NCI-H446 treated with DMSO at 0.1 percent for 48 hours (cell line): ENCODE results near the gene IL18RAP.

ENCODE experiments used
- DNase-seq: peaks from one replicate; lab custom pipeline; 2025; lab: John Stamatoyannopoulos, UW

Gene IL18RAP, protein sequence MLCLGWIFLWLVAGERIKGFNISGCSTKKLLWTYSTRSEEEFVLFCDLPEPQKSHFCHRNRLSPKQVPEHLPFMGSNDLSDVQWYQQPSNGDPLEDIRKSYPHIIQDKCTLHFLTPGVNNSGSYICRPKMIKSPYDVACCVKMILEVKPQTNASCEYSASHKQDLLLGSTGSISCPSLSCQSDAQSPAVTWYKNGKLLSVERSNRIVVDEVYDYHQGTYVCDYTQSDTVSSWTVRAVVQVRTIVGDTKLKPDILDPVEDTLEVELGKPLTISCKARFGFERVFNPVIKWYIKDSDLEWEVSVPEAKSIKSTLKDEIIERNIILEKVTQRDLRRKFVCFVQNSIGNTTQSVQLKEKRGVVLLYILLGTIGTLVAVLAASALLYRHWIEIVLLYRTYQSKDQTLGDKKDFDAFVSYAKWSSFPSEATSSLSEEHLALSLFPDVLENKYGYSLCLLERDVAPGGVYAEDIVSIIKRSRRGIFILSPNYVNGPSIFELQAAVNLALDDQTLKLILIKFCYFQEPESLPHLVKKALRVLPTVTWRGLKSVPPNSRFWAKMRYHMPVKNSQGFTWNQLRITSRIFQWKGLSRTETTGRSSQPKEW

DNA sequence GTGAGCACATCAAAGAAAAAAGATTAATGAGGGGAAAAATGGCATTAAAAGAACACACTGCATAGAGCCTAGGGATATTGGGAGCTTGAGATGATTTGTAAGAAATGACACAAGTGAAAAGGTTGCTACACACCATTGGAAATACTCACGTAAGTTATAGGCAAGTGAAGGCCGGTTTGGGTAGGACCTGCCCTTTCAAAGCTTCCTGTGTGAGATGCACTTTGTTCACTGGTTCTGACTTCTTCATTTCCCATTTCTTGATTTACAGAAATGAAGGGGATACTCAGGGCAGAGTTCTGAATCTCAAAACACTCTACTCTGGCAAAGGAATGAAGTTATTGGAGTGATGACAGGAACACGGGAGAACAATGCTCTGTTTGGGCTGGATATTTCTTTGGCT lies at the start of gene IL18RAP:
IL18RAP (plus strand) TSS at position 251 of the 400 bp plus-strand sequence; CDS start at position 369, 118 bp downstream.
- no peak for DNase-seq

DNA sequence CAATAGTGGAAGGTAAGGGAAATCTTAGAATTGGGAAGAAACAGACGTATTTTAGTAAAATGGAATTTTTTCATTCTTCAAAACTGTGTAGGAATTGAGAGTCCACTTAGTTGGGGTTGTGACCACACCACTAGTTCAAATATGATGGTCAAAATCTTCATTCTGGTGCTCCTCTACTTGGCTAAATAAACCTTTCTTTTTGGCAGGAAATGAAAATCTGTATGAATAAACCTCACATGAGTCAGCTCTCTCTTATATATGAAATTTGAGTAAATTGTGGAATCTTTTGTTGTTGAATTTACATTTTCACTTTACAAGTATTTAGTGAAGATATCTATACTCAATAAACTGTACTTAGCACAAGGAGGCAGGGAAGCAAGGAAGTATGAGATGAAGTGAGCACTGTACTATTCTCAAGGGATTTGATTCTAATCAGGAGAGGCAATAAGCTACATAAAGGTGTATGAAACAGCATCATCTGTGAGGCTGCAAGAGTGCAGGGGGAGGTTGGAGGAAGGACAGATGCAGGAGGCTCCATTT lies 46.8 kb upstream of the IL18RAP start:
- DNase-seq: no peak

DNA sequence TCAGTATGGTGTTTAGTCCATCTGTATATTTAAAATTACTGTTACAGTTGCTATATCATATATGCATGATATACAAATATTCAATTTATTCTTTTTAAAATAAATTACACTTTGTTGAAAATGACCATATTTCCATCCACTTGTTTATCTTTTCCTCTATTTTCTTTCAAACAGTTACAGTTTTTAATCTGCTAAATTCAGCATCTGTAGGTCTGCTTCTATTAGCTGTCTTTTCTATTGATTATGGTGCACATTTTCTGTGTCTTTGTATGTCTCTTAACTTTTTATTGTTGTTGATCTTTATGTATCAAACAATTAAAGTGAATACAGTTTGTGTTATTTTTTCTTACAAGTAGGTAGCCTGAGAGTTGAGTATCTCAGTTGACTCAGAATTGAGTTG lies 39.2 kb upstream of the IL18RAP start:
- DNase-seq: no peak

DNA sequence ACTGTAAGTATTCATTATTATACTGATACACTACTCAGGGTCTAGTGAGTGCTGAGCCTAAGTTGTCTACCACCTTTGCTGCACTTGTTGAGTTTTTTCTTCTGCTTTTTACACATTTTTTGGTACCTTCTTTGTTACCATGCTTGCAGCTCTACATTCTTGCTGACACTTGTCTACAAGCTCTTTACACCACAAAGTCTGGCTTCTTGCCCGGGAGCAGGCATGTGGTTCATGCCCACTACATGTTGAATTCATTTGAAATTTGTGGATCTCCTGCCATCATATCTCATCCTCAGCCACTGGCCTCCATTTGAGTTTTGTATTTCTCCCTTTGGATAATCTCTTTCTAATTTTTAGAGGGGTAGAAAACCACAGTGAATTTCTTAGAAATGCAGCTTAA lies 37.4 kb upstream of the IL18RAP start:
- no peak for DNase-seq

DNA sequence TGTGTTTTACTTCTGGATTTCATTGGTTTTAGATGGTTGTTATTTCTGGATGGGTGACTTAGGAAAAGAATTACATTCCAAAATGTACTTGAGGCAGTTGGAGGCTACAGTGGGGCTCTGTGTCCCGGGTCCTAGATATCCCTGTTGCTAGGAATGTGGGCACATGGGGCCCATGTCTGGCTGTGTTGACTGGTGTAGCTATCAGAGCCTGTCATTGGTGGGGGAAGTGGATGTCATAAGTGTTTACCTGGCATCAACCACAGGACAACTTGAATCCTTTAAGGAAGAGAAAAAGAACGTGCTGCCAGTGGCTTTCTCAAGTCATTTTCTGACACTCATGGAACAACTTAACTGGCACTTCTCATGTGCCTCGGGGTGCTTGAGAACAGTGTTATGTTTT lies 37.0 kb upstream of the IL18RAP start:
- no peak for DNase-seq

DNA sequence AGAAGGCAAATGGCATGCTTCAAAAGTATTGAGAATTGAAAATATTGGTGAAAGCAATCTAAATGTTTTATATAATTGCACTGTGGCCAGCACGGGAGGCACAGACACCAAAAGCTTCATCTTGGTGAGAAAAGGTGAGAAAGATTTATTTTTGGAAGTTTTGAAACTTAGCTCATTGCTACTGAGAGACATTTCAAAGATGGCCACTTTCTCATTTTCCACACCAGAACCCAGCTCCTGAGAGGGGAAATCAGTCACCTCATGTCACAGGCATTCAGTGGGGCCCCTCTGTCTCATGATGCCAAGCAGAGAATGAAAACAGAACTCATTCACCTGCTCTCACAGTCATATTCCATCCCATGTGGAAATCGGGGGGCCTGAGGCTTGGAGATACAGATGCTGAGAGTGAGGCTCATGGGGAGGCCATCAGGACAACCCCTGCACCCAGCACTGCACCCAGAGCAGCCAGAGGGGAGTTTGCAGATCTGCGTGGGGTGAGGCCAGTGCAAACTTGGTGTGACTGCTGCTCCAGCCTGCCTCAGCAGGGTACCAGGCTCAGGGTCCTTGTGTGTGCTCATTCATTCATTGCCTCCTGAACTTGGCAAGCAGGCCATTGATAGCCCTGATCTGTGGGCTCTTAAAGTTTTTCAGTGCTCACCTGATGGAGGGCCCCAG lies 36.0 kb upstream of the IL18RAP start:
- no peak for DNase-seq

DNA sequence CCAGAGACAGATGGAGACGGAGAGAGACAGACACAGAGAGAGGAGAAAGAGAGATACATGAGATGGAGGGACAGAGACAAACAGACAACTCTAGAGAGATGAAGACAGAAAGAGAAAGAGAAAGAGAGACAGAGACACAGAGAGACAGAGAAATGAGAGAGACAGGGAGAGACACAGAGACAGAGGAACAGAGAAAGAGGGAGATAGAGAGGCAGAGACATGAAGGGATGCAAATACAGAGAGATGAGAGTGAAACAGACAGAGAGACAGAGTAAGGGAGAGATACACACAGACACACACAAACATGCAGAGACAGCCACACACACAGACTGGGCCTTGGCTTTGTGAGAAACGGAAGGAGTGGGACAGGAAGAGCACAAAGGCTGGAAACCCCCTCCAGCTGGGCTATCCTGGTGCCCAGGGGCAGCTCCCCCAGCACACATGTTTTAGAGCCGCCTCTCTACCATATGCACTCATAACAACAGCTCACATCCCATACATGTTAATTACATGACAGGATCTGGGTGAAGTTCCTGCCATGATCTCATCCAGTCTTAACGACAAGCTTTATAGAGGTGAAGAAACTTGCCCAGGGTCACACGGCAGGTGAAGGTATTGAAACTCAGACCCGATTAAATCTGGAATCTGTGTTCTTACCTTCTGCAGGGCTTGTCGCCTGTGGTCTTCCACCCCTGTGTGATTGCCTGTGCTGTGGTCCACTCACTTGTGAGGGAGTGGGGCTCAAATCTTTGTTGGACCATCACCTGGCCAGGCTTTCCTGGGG lies 35.0 kb upstream of the IL18RAP start:
- no peak for DNase-seq

DNA sequence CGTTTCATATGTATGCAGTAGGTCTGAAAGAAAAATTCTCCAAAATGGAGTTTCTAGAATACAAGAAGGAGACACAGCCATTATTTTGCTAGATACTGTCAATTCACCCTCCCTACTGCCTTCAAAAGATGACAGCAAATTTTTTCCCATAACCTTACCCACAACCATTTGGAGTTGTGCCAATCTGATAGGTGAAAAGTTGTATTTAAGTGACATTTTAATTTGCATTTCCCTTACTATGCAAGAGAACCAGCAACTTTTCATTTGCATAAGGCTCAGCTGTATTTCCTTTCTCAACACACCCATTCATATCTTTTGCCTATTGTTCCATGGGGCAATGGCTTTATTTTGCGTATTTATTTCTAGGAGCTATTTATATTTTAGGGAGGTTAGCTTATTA lies 31.4 kb upstream of the IL18RAP start:
- no peak for DNase-seq

DNA sequence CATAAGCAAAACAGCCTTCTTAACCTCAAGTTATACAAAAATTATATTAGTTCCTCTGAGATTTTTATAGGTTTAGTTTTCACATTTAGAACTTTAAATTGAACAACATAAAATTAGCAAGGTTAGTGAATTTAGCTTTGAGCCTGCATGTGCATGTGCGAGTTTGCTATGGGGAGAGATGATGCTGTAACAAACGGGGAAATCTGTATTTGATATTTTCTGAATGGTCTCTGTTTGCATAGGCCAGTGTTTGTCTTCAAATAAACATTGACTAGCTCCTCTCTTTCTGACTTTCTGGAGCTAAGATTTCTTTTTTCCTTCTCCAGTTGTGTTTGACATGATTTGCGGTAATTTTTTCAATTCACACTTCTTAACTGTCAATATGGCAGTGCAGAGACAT lies 30.9 kb upstream of the IL18RAP start:
- DNase-seq: no peak

DNA sequence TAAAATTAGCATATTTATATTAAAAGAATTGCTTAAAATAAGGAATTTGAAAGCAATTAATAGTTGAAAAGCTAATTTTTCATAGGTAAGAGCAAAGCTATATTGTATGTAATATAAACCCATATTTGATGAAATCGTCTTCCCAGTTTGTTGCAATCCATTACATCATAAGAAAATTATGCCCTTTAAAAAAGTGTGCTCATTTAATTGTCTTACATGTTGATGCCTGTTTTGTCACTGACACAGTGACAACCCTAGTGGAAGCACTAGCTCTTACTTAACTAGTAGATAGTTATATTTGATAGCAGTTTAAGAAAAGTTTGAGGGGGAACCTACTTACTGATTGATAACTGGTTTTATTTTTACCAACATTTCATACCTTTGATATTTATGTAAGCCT lies 30.0 kb upstream of the IL18RAP start:
- DNase-seq: no peak

DNA sequence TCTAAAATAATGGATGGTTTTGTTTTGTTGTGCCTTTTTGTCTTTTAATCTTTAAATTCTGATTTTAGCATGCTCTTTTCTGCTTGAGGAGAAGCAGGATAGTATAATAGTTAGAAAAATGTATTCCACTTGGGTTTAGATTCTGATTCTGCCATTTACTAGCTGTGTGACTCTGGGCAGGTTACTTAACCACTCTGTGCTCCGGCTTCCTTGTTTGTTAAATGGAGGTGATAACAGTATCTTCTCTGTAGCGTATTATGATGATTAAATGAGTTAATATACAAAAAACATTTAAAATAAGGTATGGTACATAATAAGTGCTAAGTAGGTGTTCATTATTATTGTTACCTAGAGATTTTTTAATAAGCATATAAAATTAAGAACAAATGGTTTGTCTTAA lies 26.9 kb upstream of the IL18RAP start:
- no peak for DNase-seq

DNA sequence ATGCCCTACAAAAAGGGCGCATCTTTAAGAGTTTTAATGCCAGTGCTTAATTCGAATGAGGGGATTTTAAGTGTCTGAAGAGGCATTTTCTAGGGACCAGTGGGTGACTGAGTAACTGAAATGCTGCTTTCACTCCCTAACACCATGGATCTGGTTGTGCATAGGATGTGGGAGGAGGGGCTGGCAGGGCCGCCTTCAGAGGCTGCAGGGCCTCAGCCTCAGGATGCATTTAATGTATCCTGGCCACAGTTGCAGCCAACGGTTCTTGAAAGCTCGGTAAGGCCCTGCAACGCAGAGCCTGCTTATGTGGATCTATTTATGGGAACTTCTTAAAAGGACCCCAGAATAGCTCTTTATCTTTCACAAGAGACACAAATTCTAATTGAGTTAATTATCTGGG lies 25.8 kb upstream of the IL18RAP start:
- no peak for DNase-seq

DNA sequence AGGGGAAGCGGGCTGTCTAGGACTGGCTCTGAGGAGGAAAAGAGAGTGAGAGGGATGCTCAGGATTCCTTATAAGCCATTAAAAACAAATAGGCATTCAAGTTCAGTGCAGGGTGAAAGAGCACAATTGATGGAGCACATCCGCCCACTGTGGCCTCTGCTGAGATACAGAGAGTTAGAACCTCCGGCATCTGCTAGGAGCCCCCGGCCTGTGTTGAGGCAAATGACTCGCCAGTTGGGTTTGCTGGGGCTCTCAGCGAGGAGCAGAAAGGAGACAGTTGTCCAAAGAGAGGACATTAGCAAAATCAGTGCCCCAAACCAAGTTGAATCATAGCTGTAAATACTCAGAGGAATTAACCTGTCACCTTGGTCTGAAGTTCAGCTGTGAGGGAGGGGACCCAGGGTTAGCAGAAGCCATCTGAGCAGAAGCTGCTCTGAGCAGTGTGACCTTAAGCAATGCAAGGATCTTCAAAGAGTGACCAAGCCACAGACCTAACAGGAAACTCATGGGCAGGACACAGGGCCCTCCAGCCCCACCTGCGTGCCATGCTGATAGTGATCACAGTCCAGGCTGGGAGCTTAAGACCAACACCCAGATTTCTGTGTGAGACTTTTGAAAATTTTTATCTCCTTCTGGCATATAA lies 23.3 kb upstream of the IL18RAP start:
- no peak for DNase-seq

DNA sequence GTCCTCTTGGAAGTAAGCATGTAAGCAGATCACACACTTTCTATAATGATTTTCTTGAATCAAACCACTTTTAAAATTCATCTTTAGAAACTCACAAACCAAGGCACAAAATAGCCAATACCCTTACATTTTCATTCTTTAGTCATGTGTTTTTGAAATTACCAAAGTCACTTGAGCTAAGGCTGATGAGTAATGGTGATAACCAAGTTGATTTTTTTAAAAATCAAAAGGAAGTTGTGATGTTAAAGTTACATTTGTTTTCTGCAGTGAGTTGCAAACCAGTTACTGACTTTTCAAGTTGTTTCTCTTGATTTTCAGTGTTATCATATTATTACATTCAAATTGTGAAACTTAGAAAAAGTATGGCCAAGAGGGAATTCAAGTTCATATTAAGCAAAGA lies 21.5 kb upstream of the IL18RAP start:
- no peak for DNase-seq

DNA sequence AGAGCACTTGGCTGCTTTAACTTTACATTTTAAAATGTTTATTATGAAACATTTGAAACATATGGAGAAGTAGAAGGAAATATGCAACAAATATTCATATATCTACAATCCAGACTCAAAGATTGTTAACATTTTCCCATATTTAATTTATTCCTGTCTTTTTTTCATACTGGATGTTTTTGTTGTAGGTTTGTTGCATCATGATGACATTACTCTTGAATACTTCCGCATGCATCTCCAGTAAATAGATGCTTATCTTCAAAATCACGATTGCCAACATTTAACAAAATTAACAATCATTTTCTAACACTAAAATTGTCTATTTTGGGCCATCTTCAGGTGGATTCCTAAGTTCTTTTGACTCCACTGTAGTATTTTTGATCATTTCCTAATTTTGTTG lies 21.1 kb upstream of the IL18RAP start:
- no peak for DNase-seq

DNA sequence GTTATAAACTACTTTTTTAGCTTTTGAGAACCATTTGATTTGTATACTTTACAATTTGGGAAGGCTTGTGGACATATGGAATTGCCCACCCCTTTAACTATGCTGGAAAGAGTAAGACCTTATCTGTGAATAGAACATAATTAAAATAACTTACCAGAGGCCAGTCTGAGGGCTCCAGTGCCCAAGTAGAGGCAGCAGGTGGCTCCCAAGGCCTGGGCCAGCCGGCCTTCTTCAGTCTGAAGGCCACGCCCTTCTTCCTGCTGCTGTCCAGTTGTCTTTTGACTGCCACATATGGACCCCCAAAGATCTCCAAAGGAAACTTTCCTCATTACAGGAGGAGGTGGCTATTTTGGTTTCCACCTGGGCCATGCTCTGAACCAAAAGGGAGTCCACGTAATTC lies 12.0 kb upstream of the IL18RAP start:
- no peak for DNase-seq

DNA sequence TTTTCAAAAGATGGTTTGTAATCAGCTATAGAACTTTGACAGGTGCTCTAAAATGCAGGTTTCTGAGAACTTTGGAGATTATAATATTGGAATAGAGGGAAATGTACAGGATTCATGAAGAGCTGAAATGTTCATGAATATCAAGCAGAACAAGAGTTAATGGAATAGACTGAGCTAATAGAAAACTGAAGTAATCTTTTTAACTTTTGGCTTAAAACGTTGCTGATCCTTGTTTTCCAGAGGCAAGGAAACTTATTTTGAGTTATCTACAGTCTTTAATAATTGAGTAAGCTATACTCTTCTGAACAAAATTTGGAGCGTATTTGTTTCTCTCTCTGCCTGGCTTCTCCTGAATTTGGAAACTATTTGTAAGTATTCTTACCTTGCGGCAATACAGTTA lies 10.8 kb upstream of the IL18RAP start:
- no peak for DNase-seq

DNA sequence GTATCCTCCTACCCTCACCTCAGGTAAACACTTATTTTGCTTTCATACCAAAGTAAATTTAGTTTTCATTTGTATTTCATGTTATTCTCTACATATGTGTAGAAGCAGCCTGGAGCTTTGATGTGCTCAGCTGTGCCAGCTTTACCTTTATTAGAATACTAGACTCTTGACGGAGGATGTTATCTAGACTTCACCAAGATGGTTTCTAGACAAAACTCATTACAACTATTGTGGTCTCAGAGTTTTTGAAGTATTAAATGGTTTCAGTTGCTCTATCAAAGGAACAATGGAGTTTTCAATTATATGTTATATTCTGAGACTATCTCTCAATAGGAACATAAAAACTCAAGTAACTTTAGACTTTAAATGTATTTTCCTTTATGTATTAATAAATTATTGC lies 5.0 kb upstream of the IL18RAP start:
- no peak for DNase-seq

DNA sequence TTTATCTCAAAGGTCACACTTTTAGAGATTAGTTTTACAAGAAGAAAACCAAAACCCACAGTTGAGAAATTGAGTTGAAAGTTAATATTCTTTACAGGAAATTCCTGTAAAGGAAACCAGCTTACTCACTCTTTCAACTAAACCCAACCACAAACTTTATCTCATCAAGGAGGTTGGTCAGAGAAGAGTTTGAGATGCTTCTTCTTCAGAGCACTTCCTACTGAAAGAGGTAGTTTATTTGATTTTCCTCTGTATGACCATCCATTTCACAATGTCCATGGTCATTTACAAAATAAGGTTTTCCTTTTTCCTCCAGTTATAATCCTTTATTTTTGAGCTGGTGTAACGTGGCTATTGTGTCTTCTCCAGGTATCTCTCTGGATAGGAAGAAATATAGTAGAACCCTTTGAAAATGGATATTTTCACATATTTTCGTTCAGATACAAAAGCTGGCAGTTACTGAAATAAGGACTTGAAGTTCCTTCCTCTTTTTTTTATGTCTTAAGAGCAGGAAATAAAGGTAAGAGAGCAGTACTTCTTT lies 4.5 kb upstream of the IL18RAP start:
- no peak for DNase-seq

DNA sequence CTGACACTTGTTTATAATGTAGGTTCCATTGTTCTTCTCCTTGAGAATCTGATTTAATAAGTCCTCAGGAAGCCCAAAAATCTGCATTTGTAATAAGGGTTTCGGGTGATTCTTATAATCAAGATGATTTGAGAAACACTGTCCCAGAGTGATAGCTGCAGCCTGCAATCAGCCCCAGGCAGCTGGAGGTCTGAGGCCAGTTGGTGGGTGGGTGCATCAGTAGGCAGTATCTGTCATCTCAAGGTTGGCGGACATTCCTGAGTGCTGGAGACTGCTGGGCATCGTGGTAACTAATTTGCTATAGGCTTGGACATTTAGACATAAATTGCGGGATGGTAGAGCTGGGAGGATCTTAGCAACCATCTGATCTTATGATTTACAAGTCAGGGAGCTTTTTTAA lies 2.7 kb upstream of the IL18RAP start:
- DNase-seq: no peak
